Lower leg skin (tissue), 4 donors: ENCODE measurements around the gene AFF2. TPM values are rescaled to one million over a fixed set of nuclear protein-coding genes. Genes with fewer than 3 reads are reported as not detected.

Experiments
- DNase-seq, 2 donors: peaks; one replicate each; pipeline ENCODE4 v3.0.0-alpha.2; 2019; ENCODE audit warnings: low spot score in 2 of 2
- H3K4me3 ChIP-seq: fragments of 200-600 bp; sonication (generic); 2 replicates; pipeline ENCODE4 v1.5.1; 2017; ENCODE audit warnings: mild to moderate bottlenecking, low read depth; ENCODE audit not compliant: poor library complexity, severe bottlenecking
- CTCF ChIP-seq, 3 donors: fragments of 450-650 bp; IDR thresholded peaks; one replicate each; pipeline ENCODE4 v1.5.1; 2016; ENCODE audit warnings: antibody characterized with exemption in 3 of 3, mild to moderate bottlenecking in 3 of 3, moderate library complexity in 2 of 3
- POLR2A ChIP-seq, 2 donors: fragments of 450-650 bp; IDR thresholded peaks; one replicate each; pipeline ENCODE4 v1.6.1; 2016 to 2017; ENCODE audit warnings: antibody characterized with exemption in 2 of 2, mild to moderate bottlenecking in 1 of 2, moderate library complexity in 1 of 2
- WGBS, 2 donors: methylation state at CpG; one replicate each; pipeline ENCODE4 v1.1.5; 2018; 5-methylcytosine and 5-hydroxymethylcytosine counted together
- intact Hi-C: fragments of 100-400 bp; cut with DNase I; formaldehyde crosslinking; loops from one replicate; pipeline ENCODE4 v1.15.0; 2023; ENCODE audit warnings: low total_unique reads
- total RNA-seq, 4 donors: library from RNA; depleted of rRNA; stranded (reverse); fragments of >200 nt; gene quantifications; one replicate each; pipeline ENCODE4 v1.1.0, GENCODE V29; 2016

Gene AFF2
- total RNA-seq, 4 donors from 2014 or later: 1.1 to 6.4 (median 2.5) TPM

- H3K4me3 ChIP-seq: no peak overlapping the region
- no peak for DNase-seq
- WGBS, 2 donors: 60 to 63% methylated on average over 3 of the region's 3 CpGs
- TF ChIP-seq CTCF (IDR thresholded peaks at IDR 0.05) (no peak), POLR2A (IDR thresholded peaks at IDR 0.05) (no peak)
- intact Hi-C loops: no loop called here
These were observed 537.0 kb downstream of the AFF2 start for GRCh38 chrX:149037281-149037870.

GRCh38 chrX:149039057-149039456, 538.6 kb downstream of the AFF2 start:
- no peak for DNase-seq
- H3K4me3 ChIP-seq: no peak overlapping the region
- intact Hi-C loops: no loop called here
- TF ChIP-seq POLR2A (IDR thresholded peaks at IDR 0.05) (no peak), CTCF (IDR thresholded peaks at IDR 0.05) (no peak)

GRCh38 chrX:149040873-149041535, 540.6 kb downstream of the AFF2 start:
- intact Hi-C loops: loop anchor here (10.0 kb wide), 1 partner anchor 964 kb away; no protein-coding TSS in a partner anchor
- H3K4me3 ChIP-seq: no peak overlapping the region
- no peak for DNase-seq
- WGBS, 2 donors: 68 to 82% methylated on average over 5 of the region's 5 CpGs
- no peak for TF ChIP-seq POLR2A (IDR thresholded peaks at IDR 0.05)
- TF ChIP-seq CTCF (IDR thresholded peaks at IDR 0.05): no peak

- intact Hi-C loops: loop anchor here (10.0 kb wide), 1 partner anchor 961 kb away; no protein-coding TSS in a partner anchor
- TF ChIP-seq CTCF (IDR thresholded peaks at IDR 0.05) (no peak), POLR2A (IDR thresholded peaks at IDR 0.05) (no peak)
- 83 to 89% methylated on average over 3 of the region's 3 CpGs for WGBS, 2 donors
- DNase-seq: no peak
- no peak overlapping the region for H3K4me3 ChIP-seq
These were observed 543.0 kb downstream of the AFF2 start for GRCh38 chrX:149043401-149043800.

GRCh38 chrX:149044471-149044870, 544.1 kb downstream of the AFF2 start:
- WGBS, 2 donors: 80 to 84% methylated on average over 2 of the region's 2 CpGs
- H3K4me3 ChIP-seq: no peak overlapping the region

More at GRCh38 chrX:149044471-149044870, 544.1 kb downstream of the AFF2 start:
- TF ChIP-seq POLR2A (IDR thresholded peaks at IDR 0.05): no peak
- no peak for TF ChIP-seq CTCF (IDR thresholded peaks at IDR 0.05)
- intact Hi-C loops: loop anchor here (10.0 kb wide), 1 partner anchor 960 kb away; no protein-coding TSS in a partner anchor
- no peak for DNase-seq
